Common myeloid progenitor, CD34-positive (primary cell): Measurements from ENCODE around the gene MPPED1.

ENCODE experiments used
- CTCF ChIA-PET: fragments of 350-600 bp; sonication (Branson Sonifier 250); formaldehyde crosslinking; loops from one replicate; lab custom pipeline; 2021; ENCODE audit warnings: antibody characterized with exemption; lab: Charles Lee
- POLR2A ChIA-PET: fragments of 350-600 bp; sonication (Branson Sonifier 250); formaldehyde crosslinking; loops from one replicate; lab custom pipeline; 2021; ENCODE audit warnings: antibody characterized with exemption; lab: Charles Lee
- DNase-seq, 3 donors: peaks; one replicate each; pipeline versions ENCODE4 v3.0.0 to v3.0.0-alpha.2; 2013
- H3K27ac ChIP-seq, 2 experiments: 1 replicate in 1 of 2; 2 replicates in 1 of 2; pipeline ENCODE4 v1.7.0; 2013; ENCODE audit warnings: inconsistent platforms in 2 of 2, low read length in 2 of 2, mild to moderate bottlenecking in 2 of 2, low read depth in 1 of 2, moderate library complexity in 1 of 2; ENCODE audit not compliant: severe bottlenecking in 2 of 2, insufficient read depth in 1 of 2, poor library complexity in 1 of 2
- H3K27me3 ChIP-seq, 5 experiments: replicated peaks in 2 of 5; 1 replicate in 3 of 5; 2 replicates in 2 of 5; pipeline versions ENCODE4 v1.6.1 to v1.7.0; 2013; ENCODE audit warnings: low read length in 4 of 5, mild to moderate bottlenecking in 2 of 5, moderate library complexity in 2 of 5, inconsistent platforms in 1 of 5; ENCODE audit not compliant: insufficient read depth in 5 of 5, control insufficient read depth in 4 of 5
- H3K36me3 ChIP-seq, 4 experiments: 1 replicate in 2 of 4; 2 replicates in 2 of 4; pipeline versions ENCODE4 v1.6.1 to v1.7.0; 2013; ENCODE audit warnings: low read length in 3 of 4, control low read depth in 1 of 4, mild to moderate bottlenecking in 1 of 4; ENCODE audit not compliant: control insufficient read depth in 4 of 4, insufficient read depth in 4 of 4
- H3K4me1 ChIP-seq, 4 experiments: 1 replicate in 3 of 4; 2 replicates in 1 of 4; pipeline versions ENCODE4 v1.6.1 to v1.7.1; 2013; ENCODE audit warnings: low read length in 3 of 4, mild to moderate bottlenecking in 3 of 4, control low read depth in 1 of 4, inconsistent platforms in 1 of 4, moderate library complexity in 1 of 4; ENCODE audit not compliant: control insufficient read depth in 4 of 4, insufficient read depth in 4 of 4; ENCODE audit errors: control extremely low read depth in 1 of 4
- H3K4me3 ChIP-seq, 7 experiments: 1 replicate in 4 of 7; 2 replicates in 3 of 7; pipeline versions ENCODE4 v1.5.1 to v1.7.0; 2013; ENCODE audit warnings: mild to moderate bottlenecking in 7 of 7, low read length in 6 of 7, moderate library complexity in 6 of 7, inconsistent platforms in 2 of 7, low read depth in 2 of 7, control low read depth in 1 of 7; ENCODE audit not compliant: insufficient read depth in 4 of 7, control insufficient read depth in 1 of 7; ENCODE audit errors: extremely low read depth in 1 of 7
- H3K9me3 ChIP-seq, 5 experiments: 1 replicate in 4 of 5; 2 replicates in 1 of 5; pipeline versions ENCODE4 v1.6.1 to v1.7.1; 2013; ENCODE audit warnings: low read length in 4 of 5, mild to moderate bottlenecking in 2 of 5, inconsistent platforms in 1 of 5, low read depth in 1 of 5, moderate library complexity in 1 of 5; ENCODE audit not compliant: control insufficient read depth in 4 of 5, insufficient read depth in 2 of 5; ENCODE audit errors: control extremely low read depth in 1 of 5
- WGBS: methylation state at CpG from one replicate; pipeline ENCODE4 v1.1.5; 2013; ENCODE audit not compliant: insufficient coverage; 5-methylcytosine and 5-hydroxymethylcytosine counted together

MPPED1 gene

DNA sequence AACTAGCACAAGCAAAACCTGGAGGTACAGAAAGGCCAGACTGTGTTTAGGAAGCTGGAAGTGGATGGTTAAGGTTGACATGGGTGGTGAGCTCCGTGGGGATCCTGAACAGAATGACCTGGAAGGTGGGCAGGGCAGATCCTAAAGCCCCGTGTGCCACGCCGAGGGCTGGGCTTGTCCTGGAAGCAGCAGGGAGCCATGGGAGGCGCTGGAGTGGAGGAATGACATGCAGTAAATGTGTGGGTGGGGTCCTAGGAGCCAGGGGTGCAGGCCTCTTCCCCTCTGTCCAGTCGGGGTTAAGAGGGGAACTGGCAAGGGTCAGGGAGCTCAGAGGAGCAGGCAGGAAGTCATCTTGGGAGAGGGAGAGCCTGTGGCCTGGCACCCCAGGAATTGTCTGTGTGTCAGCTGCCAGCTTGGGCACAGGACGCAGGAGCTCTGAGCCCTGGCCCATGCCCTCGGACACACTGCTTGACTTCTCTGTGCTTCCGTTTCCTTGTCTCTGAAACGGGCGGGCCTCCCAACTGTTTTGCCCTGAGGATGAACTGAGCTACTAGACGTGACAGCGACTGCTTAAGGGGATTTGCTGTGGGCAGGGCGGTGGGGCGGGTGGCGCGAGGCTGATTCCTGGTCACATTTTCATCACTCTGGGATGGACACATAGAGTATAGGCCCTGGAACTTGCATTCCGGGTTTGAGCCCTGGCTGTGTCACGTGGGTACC is 75.7 kb downstream of the MPPED1 start:
- H3K36me3 ChIP-seq: no peaks in the 10 kb centered on the region
- WGBS: 86% methylated on average over 16 of the region's 19 CpGs
- no peak overlapping the region for H3K27ac ChIP-seq
- H3K9me3 ChIP-seq: no peaks in the 10 kb centered on the region
- ChIA-PET POLR2A (no interaction called here), CTCF (no interaction called here)
- no peak for DNase-seq
- peaks cover 0 to under 1% (median under 1%) of the 10 kb centered on the region in 4 experiments for H3K4me1 ChIP-seq
- H3K4me3 ChIP-seq: no peak overlapping the region
- H3K27me3 ChIP-seq: peaks cover 0 to 2% (median 0%) of the 10 kb centered on the region in 5 experiments

DNA sequence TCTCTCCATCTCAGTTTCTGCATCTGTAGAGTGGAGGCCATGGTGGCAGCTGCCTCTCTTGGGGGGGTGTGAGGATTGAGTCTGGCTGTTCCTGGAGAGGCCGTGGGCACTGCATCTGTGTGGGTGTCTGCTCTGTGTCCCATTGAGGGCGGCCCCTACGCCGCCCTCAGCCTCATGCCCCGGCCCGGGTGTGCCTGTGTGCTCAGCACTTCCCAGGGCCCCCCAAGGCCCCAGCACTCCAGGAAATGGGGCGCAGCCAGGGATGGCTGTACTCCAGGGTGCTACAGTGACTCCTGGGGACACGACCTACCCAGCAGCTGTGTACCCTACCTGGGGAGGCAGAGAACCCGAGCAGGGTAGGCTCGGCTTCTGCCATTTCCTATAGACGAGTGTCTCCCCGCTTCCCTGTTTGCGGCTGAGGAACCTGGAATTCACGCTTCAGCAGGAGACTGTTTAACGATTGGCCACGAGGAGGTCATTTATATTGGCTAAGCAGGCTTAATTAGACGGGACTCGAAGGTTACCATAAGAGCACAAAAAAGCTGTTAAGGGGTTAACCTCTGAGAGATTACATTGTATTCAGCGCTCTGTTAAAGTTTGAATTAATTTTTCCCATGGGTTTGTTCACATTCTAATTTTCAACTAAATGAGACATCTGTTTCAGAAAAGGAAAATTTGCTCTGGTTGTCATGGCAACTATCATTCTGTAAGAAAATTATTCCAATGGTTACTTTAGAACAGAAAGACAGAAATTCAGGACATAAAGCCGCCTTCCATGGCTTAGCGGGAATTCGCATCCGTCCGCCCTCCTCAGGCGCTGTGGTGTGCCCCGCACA is 76.4 kb downstream of the MPPED1 start:
- 89% methylated on average over 26 of the region's 26 CpGs for WGBS
- ChIA-PET POLR2A (no interaction called here), CTCF (no interaction called here)
- Histone ChIP-seq H3K36me3 (no peaks in the 10 kb centered on the region), H3K4me3 (no peak overlapping the region), H3K27me3 (peaks cover 0 to 2% (median 0%) of the 10 kb centered on the region in 5 experiments), H3K4me1 (no peaks in the 10 kb centered on the region), H3K9me3 (no peaks in the 10 kb centered on the region), H3K27ac (no peak overlapping the region)
- DNase-seq: no peak

DNA sequence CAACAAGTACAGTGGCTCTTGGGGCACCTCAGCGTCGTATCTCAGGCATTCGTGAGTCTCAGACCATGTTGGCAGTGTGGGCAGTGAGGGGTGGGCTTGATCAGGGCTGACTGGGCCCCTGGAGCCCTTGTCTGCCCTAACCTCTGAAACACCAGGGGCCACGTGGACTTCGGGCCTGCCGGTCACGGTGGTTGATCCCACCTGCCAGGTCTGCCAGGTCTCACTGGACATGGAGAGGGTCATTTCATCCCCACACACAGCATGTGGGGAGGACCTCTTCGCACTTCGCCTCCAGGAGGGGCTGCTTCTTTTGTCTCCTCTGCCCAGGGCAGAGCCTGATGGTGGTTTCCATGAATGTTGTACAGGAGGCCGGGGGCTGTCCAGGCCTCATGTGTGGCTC is 77.1 kb downstream of the MPPED1 start:
- Histone ChIP-seq H3K4me3 (no peak overlapping the region), H3K27me3 (peaks cover 0 to 2% (median 0%) of the 10 kb centered on the region in 5 experiments), H3K4me1 (no peaks in the 10 kb centered on the region), H3K36me3 (no peaks in the 10 kb centered on the region), H3K9me3 (peaks cover 0 to 2% (median 0%) of the 10 kb centered on the region in 5 experiments), H3K27ac (no peak overlapping the region)
- 69% methylated on average over 8 of the region's 10 CpGs for WGBS
- CTCF ChIA-PET: no interaction called here
- POLR2A ChIA-PET: no interaction called here
- no peak for DNase-seq

DNA sequence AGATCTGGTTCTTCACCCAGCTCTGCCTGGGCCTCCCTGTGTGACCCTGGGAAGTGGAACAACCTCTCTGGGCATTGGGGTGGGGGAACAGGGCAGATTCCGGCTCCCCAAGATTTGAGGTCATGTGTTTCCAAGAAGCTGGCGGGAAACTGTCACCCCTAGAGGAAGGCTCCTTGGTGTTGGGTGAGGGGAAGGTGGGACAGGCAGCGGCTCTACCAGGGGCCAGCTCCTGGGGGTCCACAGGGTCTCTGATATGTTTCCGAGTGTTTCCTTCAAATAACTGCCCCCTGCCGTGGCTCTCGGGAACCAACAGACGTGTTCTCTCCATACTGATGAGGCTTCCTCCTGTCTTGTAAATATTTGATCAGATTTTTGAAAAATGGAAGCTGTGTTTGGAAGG is 78.5 kb downstream of the MPPED1 start:
- Histone ChIP-seq H3K36me3 (no peaks in the 10 kb centered on the region), H3K27me3 (peaks cover 0 to 2% (median 0%) of the 10 kb centered on the region in 5 experiments), H3K27ac (no peak overlapping the region), H3K4me1 (no peaks in the 10 kb centered on the region), H3K9me3 (peaks cover 0 to 2% (median 0%) of the 10 kb centered on the region in 5 experiments), H3K4me3 (no peak overlapping the region)
- WGBS: 84% methylated on average over 7 of the region's 7 CpGs
- ChIA-PET POLR2A (no interaction called here), CTCF (no interaction called here)
- no peak for DNase-seq

DNA sequence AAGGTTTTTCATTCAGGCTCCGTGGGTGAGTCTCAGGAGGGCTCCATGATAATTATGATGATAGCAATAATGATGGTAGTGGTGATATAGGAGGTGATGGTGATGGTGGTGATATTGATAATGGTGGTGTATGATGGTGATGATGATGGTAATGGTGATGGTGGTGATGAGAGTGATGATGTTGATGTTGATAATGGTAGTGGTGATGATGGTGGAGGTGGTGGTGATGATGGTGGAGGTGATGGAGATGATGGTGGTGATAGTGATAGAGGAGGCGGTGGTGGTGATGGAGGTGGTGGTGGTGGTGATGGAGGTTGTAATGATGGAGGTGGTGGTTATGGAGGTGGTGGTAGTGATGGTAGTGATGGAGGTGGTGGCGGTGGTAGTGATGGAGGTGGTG is 79.4 kb downstream of the MPPED1 start:
- H3K4me3 ChIP-seq: no peak overlapping the region
- ChIA-PET POLR2A (no interaction called here), CTCF (no interaction called here)
- no peaks in the 10 kb centered on the region for H3K4me1 ChIP-seq
- H3K27me3 ChIP-seq: peaks cover 0 to 2% (median 0%) of the 10 kb centered on the region in 5 experiments
- no peak overlapping the region for H3K27ac ChIP-seq
- DNase-seq: no peak
- 61% methylated on average over 3 of the region's 3 CpGs for WGBS
- H3K36me3 ChIP-seq: no peaks in the 10 kb centered on the region
- peaks cover 0 to 2% (median 0%) of the 10 kb centered on the region in 5 experiments for H3K9me3 ChIP-seq

DNA sequence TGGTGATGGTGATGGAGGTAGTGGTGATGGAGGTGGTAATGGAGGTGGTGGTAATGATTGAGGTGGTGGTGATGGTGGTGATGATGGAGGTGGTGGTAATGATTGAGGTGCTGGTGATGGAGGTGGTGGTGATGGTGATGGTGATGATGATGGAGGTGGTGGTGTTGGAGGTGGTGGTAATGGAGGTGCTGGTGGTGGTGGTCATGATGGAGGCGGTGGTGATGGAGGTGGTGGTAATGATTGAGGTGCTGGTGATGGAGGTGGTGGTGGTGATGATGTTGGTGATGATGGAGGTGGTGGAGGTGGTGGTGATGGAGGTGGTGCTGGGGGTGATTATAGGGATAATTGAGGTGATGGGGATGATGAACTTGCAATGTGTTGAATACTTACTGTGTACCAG is 79.9 kb downstream of the MPPED1 start:
- Histone ChIP-seq H3K27me3 (peaks cover 0 to 2% (median 0%) of the 10 kb centered on the region in 5 experiments), H3K27ac (no peak overlapping the region), H3K4me3 (no peak overlapping the region), H3K9me3 (peaks cover 0 to 2% (median 0%) of the 10 kb centered on the region in 5 experiments), H3K36me3 (no peaks in the 10 kb centered on the region), H3K4me1 (no peaks in the 10 kb centered on the region)
- WGBS: 100% methylated on average over 1 of the region's 1 CpG
- ChIA-PET POLR2A (no interaction called here), CTCF (no interaction called here)
- no peak for DNase-seq

DNA sequence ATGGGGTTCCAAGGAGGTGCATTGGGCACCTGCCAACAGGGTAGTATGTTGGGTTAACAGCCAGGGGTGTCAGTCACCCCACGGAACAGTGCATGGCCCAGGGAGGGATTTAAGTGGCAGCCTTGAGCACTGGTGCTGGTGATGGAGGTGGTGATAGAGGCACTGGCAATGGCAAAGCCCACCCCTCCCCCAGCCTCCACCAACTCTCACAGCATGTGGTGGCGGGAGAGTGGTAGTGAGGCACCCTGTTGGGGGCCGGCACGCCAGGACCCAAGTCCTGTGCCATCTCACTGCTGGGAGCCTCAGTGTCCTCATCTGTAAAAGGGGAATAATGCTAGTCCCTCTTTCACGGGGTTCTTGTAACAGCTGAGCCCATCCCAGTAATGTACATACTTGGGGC is 81.5 kb downstream of the MPPED1 start:
- Histone ChIP-seq H3K27ac (no peak overlapping the region), H3K9me3 (peaks cover 0 to 2% (median 0%) of the 10 kb centered on the region in 5 experiments), H3K36me3 (no peaks in the 10 kb centered on the region), H3K27me3 (no peaks in the 10 kb centered on the region), H3K4me3 (no peak overlapping the region), H3K4me1 (no peaks in the 10 kb centered on the region)
- DNase-seq: no peak
- ChIA-PET CTCF (no interaction called here), POLR2A (no interaction called here)
- WGBS: 100% methylated on average over 4 of the region's 5 CpGs
